H9 (cell line): ENCODE results near the gene IQCN. TPM values are rescaled to one million over a fixed set of nuclear protein-coding genes. Genes with fewer than 3 reads are reported as not detected.

Experiments
- DNase-seq: peaks from one replicate; pipeline ENCODE4 v3.0.0-alpha.2; 2017
- H2AFZ ChIP-seq: one replicate; pipeline ENCODE4 v1.6.1; 2013; ENCODE audit warnings: mild to moderate bottlenecking, low read length, control low read depth, moderate library complexity
- H2AK5ac ChIP-seq: 2 replicates; pipeline ENCODE4 v1.6.1; 2013; ENCODE audit warnings: low read length, control low read depth, mixed read lengths; ENCODE audit not compliant: insufficient read length
- H2BK120ac ChIP-seq: one replicate; pipeline ENCODE4 v1.6.1; 2013; ENCODE audit warnings: low read depth, mild to moderate bottlenecking, low read length, control low read depth, inconsistent platforms; ENCODE audit not compliant: poor library complexity, severe bottlenecking
- H2BK12ac ChIP-seq: 2 replicates; pipeline ENCODE4 v1.6.1; 2013; ENCODE audit warnings: low read length, control low read depth, mixed read lengths, low read depth; ENCODE audit not compliant: insufficient read length
- H2BK15ac ChIP-seq: 2 replicates; pipeline ENCODE4 v1.6.1; 2013; ENCODE audit warnings: low read depth, low read length, control low read depth
- H2BK20ac ChIP-seq: one replicate; pipeline ENCODE4 v1.6.1; 2013; ENCODE audit warnings: low read depth, mild to moderate bottlenecking, low read length, control low read depth, inconsistent platforms; ENCODE audit not compliant: poor library complexity, severe bottlenecking
- H2BK5ac ChIP-seq: 2 replicates; pipeline ENCODE4 v1.6.1; 2013; ENCODE audit warnings: low read length, control low read depth, mixed read lengths; ENCODE audit not compliant: insufficient read length
- H3K14ac ChIP-seq: 2 replicates; pipeline ENCODE4 v1.6.1; 2013; ENCODE audit warnings: low read length, control low read depth; ENCODE audit not compliant: insufficient read depth
- H3K18ac ChIP-seq: 2 replicates; pipeline ENCODE4 v1.6.1; 2013; ENCODE audit warnings: low read depth, mild to moderate bottlenecking, mixed read lengths, low read length, control low read depth; ENCODE audit not compliant: insufficient read length
- H3K23ac ChIP-seq: 2 replicates; pipeline ENCODE4 v1.6.1; 2013; ENCODE audit warnings: low read length, control low read depth, mixed read lengths, low read depth; ENCODE audit not compliant: insufficient read length
- H3K23me2 ChIP-seq: 2 replicates; pipeline ENCODE4 v1.6.1; 2013; ENCODE audit warnings: low read depth, mild to moderate bottlenecking, mixed read lengths, low read length, control low read depth; ENCODE audit not compliant: insufficient read length, poor library complexity, severe bottlenecking
- H3K27ac ChIP-seq: 2 replicates; pipeline ENCODE4 v1.5.1; 2013; ENCODE audit warnings: low read length, control low read depth, mixed read lengths, low read depth; ENCODE audit not compliant: insufficient read length
- H3K27me3 ChIP-seq: 2 replicates; pipeline ENCODE4 v1.6.1; 2013; ENCODE audit warnings: low read length, control low read depth, inconsistent platforms; ENCODE audit not compliant: insufficient read depth
- H3K4ac ChIP-seq: 2 replicates; pipeline ENCODE4 v1.6.1; 2013; ENCODE audit warnings: low read depth, mild to moderate bottlenecking, control low read depth, inconsistent platforms, low read length, moderate library complexity
- H3K4me1 ChIP-seq: 2 replicates; pipeline ENCODE4 v1.6.1; 2013; ENCODE audit warnings: low read length, control low read depth, inconsistent platforms; ENCODE audit not compliant: insufficient read depth
- H3K4me2 ChIP-seq: 2 replicates; pipeline ENCODE4 v1.6.1; 2013; ENCODE audit warnings: low read length, control low read depth, mixed read lengths; ENCODE audit not compliant: insufficient read length, insufficient read depth
- H3K56ac ChIP-seq: 2 replicates; pipeline ENCODE4 v1.6.1; 2013; ENCODE audit warnings: low read depth, mild to moderate bottlenecking, mixed read lengths, low read length, control low read depth; ENCODE audit not compliant: insufficient read length
- H3K79me1 ChIP-seq: 2 replicates; pipeline ENCODE4 v1.6.1; 2013; ENCODE audit warnings: low read depth, mild to moderate bottlenecking, moderate library complexity, low read length, control low read depth, inconsistent platforms; ENCODE audit not compliant: insufficient read depth, poor library complexity, severe bottlenecking
- H3K79me2 ChIP-seq: 2 replicates; pipeline ENCODE4 v1.6.1; 2013; ENCODE audit warnings: low read length, control low read depth, inconsistent platforms; ENCODE audit not compliant: insufficient read depth
- H3K9ac ChIP-seq: 2 replicates; pipeline ENCODE4 v1.6.1; 2013; ENCODE audit warnings: low read length, control low read depth, mixed read lengths; ENCODE audit not compliant: insufficient read length; ENCODE audit errors: extremely low read depth
- H3K9me3 ChIP-seq: one replicate; pipeline ENCODE4 v1.6.1; 2013; ENCODE audit warnings: low read depth, low read length, inconsistent platforms; ENCODE audit not compliant: control insufficient read depth
- H3T11ph ChIP-seq: one replicate; pipeline ENCODE4 v1.6.1; 2013; ENCODE audit warnings: mild to moderate bottlenecking, low read length, control low read depth, inconsistent platforms
- H4K20me1 ChIP-seq: one replicate; pipeline ENCODE4 v1.6.1; 2013; ENCODE audit not compliant: control insufficient read depth, insufficient read length, insufficient read depth
- H4K5ac ChIP-seq: 2 replicates; pipeline ENCODE4 v1.6.1; 2013; ENCODE audit warnings: low read depth, mild to moderate bottlenecking, mixed read lengths, low read length, control low read depth; ENCODE audit not compliant: insufficient read length
- H4K8ac ChIP-seq: replicated peaks from 2 replicates; pipeline ENCODE4 v1.6.1; 2013; ENCODE audit warnings: low read length, control low read depth, mixed read lengths, low read depth; ENCODE audit not compliant: insufficient read length
- H4K91ac ChIP-seq: 2 replicates; pipeline ENCODE4 v1.6.1; 2013; ENCODE audit warnings: low read depth, mild to moderate bottlenecking, moderate library complexity, mixed read lengths, low read length, control low read depth; ENCODE audit not compliant: insufficient read length
- H3K27ac Mint-ChIP-seq, 3 experiments: 2 replicates in 2 of 3; 3 replicates in 1 of 3; pipeline ENCODE4 v1.8.0; 2020 to 2021; ENCODE audit warnings: mixed read lengths in 3 of 3, mild to moderate bottlenecking in 1 of 3, moderate library complexity in 1 of 3
- H3K27me3 Mint-ChIP-seq: 2 replicates; pipeline ENCODE4 v1.8.0; 2021; ENCODE audit warnings: low read depth, mild to moderate bottlenecking, moderate library complexity, mixed read lengths
- H3K36me3 Mint-ChIP-seq, 3 experiments: 2 replicates in 2 of 3; 3 replicates in 1 of 3; pipeline ENCODE4 v1.8.0; 2020 to 2021; ENCODE audit warnings: low read depth in 3 of 3, mixed read lengths in 3 of 3; ENCODE audit not compliant: insufficient read depth in 1 of 3
- H3K4me1 Mint-ChIP-seq, 2 experiments: 2 replicates each; pipeline ENCODE4 v1.8.0; 2020; ENCODE audit warnings: mixed read lengths in 2 of 2
- H3K4me3 Mint-ChIP-seq, 2 experiments: 2 replicates in 1 of 2; 3 replicates in 1 of 2; pipeline ENCODE4 v1.8.0; 2020 to 2021; ENCODE audit warnings: mild to moderate bottlenecking in 2 of 2, mixed read lengths in 2 of 2, moderate library complexity in 1 of 2
- H3K9me3 Mint-ChIP-seq, 2 experiments: 2 replicates in 1 of 2; 3 replicates in 1 of 2; pipeline ENCODE4 v1.8.0; 2020; ENCODE audit warnings: mild to moderate bottlenecking in 2 of 2, mixed read lengths in 2 of 2, moderate library complexity in 1 of 2
- WGBS: extraction: QIAGEN DNeasy Blood & Tissue Kit; methylation state at CpG from one replicate; pipeline ENCODE4 v1.1.7; 2013; ENCODE audit warnings: missing lambda C conversion rate, low lambda C conversion rate, mixed read lengths; ENCODE audit not compliant: insufficient read length; ENCODE audit errors: extremely low coverage; 5-methylcytosine and 5-hydroxymethylcytosine counted together
- total RNA-seq: library from RNA; stranded (reverse); gene quantifications from 2 replicates; pipeline ENCODE4 v1.2.1, GENCODE V29; 2021
- TF ChIP-seq, protein P1 (sequence below): fragments of 200-600 bp; sonication (generic); conservative IDR thresholded peaks from 3 replicates; pipeline ENCODE4 v1.8.0; 2021; ENCODE audit warnings: antibody characterized with exemption, mild to moderate bottlenecking

Gene IQCN
- total RNA-seq, 1 experiment from 2014 or later, result 0.39 TPM

DNA sequence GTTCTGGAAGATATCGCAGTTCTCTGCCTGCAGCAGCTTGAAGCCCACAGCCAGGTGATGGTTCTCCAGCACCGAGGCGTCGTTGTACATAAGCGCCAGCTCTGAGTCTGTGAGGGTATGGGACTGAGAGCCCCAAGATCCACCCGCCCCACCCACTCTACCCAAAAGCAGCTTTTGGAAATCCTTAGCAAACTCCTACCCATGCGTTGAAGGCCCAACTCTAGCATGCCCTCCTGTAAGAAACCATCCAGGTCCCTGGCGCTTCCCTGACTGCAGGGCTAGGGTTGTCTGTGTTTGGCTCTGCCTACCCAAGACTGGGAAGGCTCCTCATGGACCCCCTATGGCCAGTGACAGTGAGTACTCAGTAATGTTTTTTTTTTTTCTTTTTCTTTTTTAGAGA lies 57.5 kb downstream of the IQCN start:
- TF ChIP-seq, protein P1, sequence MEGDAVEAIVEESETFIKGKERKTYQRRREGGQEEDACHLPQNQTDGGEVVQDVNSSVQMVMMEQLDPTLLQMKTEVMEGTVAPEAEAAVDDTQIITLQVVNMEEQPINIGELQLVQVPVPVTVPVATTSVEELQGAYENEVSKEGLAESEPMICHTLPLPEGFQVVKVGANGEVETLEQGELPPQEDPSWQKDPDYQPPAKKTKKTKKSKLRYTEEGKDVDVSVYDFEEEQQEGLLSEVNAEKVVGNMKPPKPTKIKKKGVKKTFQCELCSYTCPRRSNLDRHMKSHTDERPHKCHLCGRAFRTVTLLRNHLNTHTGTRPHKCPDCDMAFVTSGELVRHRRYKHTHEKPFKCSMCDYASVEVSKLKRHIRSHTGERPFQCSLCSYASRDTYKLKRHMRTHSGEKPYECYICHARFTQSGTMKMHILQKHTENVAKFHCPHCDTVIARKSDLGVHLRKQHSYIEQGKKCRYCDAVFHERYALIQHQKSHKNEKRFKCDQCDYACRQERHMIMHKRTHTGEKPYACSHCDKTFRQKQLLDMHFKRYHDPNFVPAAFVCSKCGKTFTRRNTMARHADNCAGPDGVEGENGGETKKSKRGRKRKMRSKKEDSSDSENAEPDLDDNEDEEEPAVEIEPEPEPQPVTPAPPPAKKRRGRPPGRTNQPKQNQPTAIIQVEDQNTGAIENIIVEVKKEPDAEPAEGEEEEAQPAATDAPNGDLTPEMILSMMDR, result no peak
- Histone ChIP-seq H3K4ac (no peak overlapping the region), H3K79me1 (no peaks in the 10 kb centered on the region), H3K18ac (no peak overlapping the region), H3K23me2 (no peaks in the 10 kb centered on the region), H4K91ac (no peak overlapping the region), H2BK20ac (no peak overlapping the region), H2BK120ac (no peak overlapping the region), H3K14ac (no peak overlapping the region; the same call in 1 of the 2 replicates), H2BK15ac (no peak overlapping the region), H3K27me3 (no peaks in the 10 kb centered on the region), H2AK5ac (no peak overlapping the region), H2BK12ac (no peak overlapping the region), H3K9me3 (no peaks in the 10 kb centered on the region), H4K5ac (no peak overlapping the region), H2AFZ (no peak overlapping the region), H3K9ac (no peak overlapping the region), H3T11ph (no peak overlapping the region), H3K79me2 (no peaks in the 10 kb centered on the region), H4K8ac (no peak overlapping the region), H4K20me1 (no peaks in the 10 kb centered on the region), H2BK5ac (no peak overlapping the region), H3K4me2 (no peak overlapping the region), H3K4me1 (no peaks in the 10 kb centered on the region; the same call in 1 of the 2 replicates), H3K56ac (no peak overlapping the region), H3K27ac (no peak overlapping the region), H3K23ac (no peak overlapping the region)
- DNase-seq, result no peak
- Mint-ChIP-seq H3K27ac (no peak overlapping the region), H3K36me3 (peaks cover 0 to 3% (median 0%) of the 10 kb centered on the region in 3 experiments; a peak in 2 of 7 replicates), H3K9me3 (no peaks in the 10 kb centered on the region), H3K27me3 (peaks cover 5% of the 10 kb centered on the region), H3K4me3 (no peak overlapping the region), H3K4me1 (peaks cover 10 to 15% of the 10 kb centered on the region in 2 experiments)
- no CpG with 5 or more reads among the region's 8 CpGs for WGBS
